Measurements from ENCODE around the gene UNC45B. TPM values are rescaled to one million over a fixed set of nuclear protein-coding genes. Genes with fewer than 3 reads are reported as not detected.

UNC45B gene
- total RNA-seq, 1 experiment from 2014 or later = 0.22 TPM

GRCh38 chr17:35236821-35237220 is 89.2 kb downstream of the UNC45B start:
- Histone ChIP-seq H3K23me2 (ENCODE audit: insufficient read length, low read depth, low read length, poor library complexity, severe bottlenecking) (no peaks in the 10 kb centered on the region), H2BK20ac (ENCODE audit: low read depth, low read length, poor library complexity, severe bottlenecking) (no peak overlapping the region), H3K14ac (ENCODE audit: insufficient read depth, low read length) (no peak overlapping the region), H3K18ac (ENCODE audit: insufficient read length, low read depth, low read length) (no peak overlapping the region), H3K79me1 (ENCODE audit: insufficient read depth, low read depth, low read length, poor library complexity, severe bottlenecking) (no peaks in the 10 kb centered on the region), H2AFZ (ENCODE audit: low read length) (no peak overlapping the region), H2BK120ac (ENCODE audit: low read depth, low read length, poor library complexity, severe bottlenecking) (no peak overlapping the region), H2BK12ac (ENCODE audit: insufficient read length, low read depth, low read length) (no peak overlapping the region), H2BK15ac (ENCODE audit: low read depth, low read length) (no peak overlapping the region), H3K9ac (ENCODE audit: extremely low read depth, insufficient read length, low read length) (no peak overlapping the region), H2BK5ac (ENCODE audit: insufficient read length, low read length) (no peak overlapping the region), H3K27me3 (ENCODE audit: insufficient read depth, low read length) (no peaks in the 10 kb centered on the region), H3K4me2 (ENCODE audit: insufficient read depth, insufficient read length, low read length) (no peak overlapping the region), H3K23ac (ENCODE audit: insufficient read length, low read depth, low read length) (no peak overlapping the region), H4K20me1 (ENCODE audit: control insufficient read depth, insufficient read depth, insufficient read length) (no peaks in the 10 kb centered on the region), H4K91ac (ENCODE audit: insufficient read length, low read depth, low read length) (no peak overlapping the region), H3K4me1 (ENCODE audit: insufficient read depth, low read length) (no peaks in the 10 kb centered on the region), H3K27ac (ENCODE audit: insufficient read length, low read depth, low read length) (no peak overlapping the region), H4K5ac (ENCODE audit: insufficient read length, low read depth, low read length) (no peak overlapping the region), H3K56ac (ENCODE audit: insufficient read length, low read depth, low read length) (no peak overlapping the region), H3K4ac (ENCODE audit: low read depth, low read length) (no peak overlapping the region), H3T11ph (ENCODE audit: low read length) (no peak overlapping the region), H4K8ac (replicated peaks; ENCODE audit: insufficient read length, low read depth, low read length) (no peak overlapping the region), H3K79me2 (ENCODE audit: insufficient read depth, low read length) (no peaks in the 10 kb centered on the region), H2AK5ac (ENCODE audit: insufficient read length, low read length) (no peak overlapping the region), H3K9me3 (ENCODE audit: control insufficient read depth, low read depth, low read length) (no peaks in the 10 kb centered on the region)
- no peak overlapping the region for H3K27ac Mint-ChIP-seq
- no peak for DNase-seq
- no CpG with 5 or more reads among the region's 5 CpGs for WGBS (ENCODE audit: extremely low coverage, insufficient read length, low lambda C conversion rate)
- no peak overlapping the region for H3K4me3 Mint-ChIP-seq
- H3K27me3 Mint-ChIP-seq (ENCODE audit: low read depth) = peaks cover 23% of the 10 kb centered on the region
- peaks cover 0 to 2% (median 0%) of the 10 kb centered on the region in 3 experiments; a peak in 1 of 7 replicates for H3K36me3 Mint-ChIP-seq (ENCODE audit: insufficient read depth in 1 of 3, low read depth in 3 of 3)
- peaks cover 0 to 7% of the 10 kb centered on the region in 2 experiments; a peak in 2 of 5 replicates for H3K9me3 Mint-ChIP-seq
- H3K4me1 Mint-ChIP-seq = peaks cover 3% of the 10 kb centered on the region in 2 experiments; a peak in 3 of 4 replicates
- no peak for TF ChIP-seq CTCF (conservative IDR thresholded peaks at IDR 0.05)

Measured in H9 (cell line).